Panc1 (cell line): ENCODE results near the gene CKLF. TPM values are rescaled to one million over a fixed set of nuclear protein-coding genes. Genes with fewer than 3 reads are reported as not detected.

ENCODE experiments used
- ATAC-seq: fragments of 200-7000 bp; cut with Tn5 transposase; 2 replicates; pipeline ENCODE4 v1.9.1; 2020; ENCODE audit warnings: mild to moderate bottlenecking, moderate library complexity
- BruUV-seq: library from RNA; stranded (reverse); fragments of 400-500 nt; replicated peaks from 2 replicates; lab custom pipeline; 2021; lab: Mats Ljungman, UMichigan
- CTCF ChIA-PET: fragments of 300-600 bp; sonication (Branson Sonifier 250); formaldehyde crosslinking; loops from one replicate; lab custom pipeline; 2022; ENCODE audit warnings: antibody characterized with exemption; lab: Charles Lee
- POLR2A ChIA-PET: fragments of 300-600 bp; sonication (Branson Sonifier 250); formaldehyde crosslinking; loops from one replicate; lab custom pipeline; 2022; ENCODE audit warnings: antibody characterized with exemption; lab: Charles Lee
- DNase-seq: peaks from one replicate; pipeline ENCODE4 v3.0.0-alpha.2; 2010; ENCODE audit warnings: low read depth, low spot score
- H3K27ac ChIP-seq: 2 replicates; pipeline ENCODE4 v1.5.1; 2011; ENCODE audit warnings: mild to moderate bottlenecking, low read length, inconsistent platforms
- H3K27me3 ChIP-seq: fragments of 200-500 bp; sonication (Bioruptor generic); 2 replicates; pipeline ENCODE4 v1.6.0; 2014; ENCODE audit warnings: low read length, inconsistent platforms; ENCODE audit not compliant: control insufficient read depth, insufficient read depth
- H3K36me3 ChIP-seq: fragments of 200-500 bp; sonication (Bioruptor generic); 2 replicates; pipeline ENCODE4 v1.5.1; 2014; ENCODE audit warnings: inconsistent platforms, mild to moderate bottlenecking, low read length, moderate library complexity; ENCODE audit not compliant: control insufficient read depth, insufficient read depth
- H3K4me1 ChIP-seq: 2 replicates; pipeline ENCODE4 v1.5.1; 2011; ENCODE audit warnings: inconsistent platforms, mild to moderate bottlenecking, low read length, moderate library complexity; ENCODE audit not compliant: control insufficient read depth, insufficient read depth
- H3K4me3 ChIP-seq, 2 experiments: 2 replicates each; pipeline ENCODE4 v1.5.1; 2011 to 2012; ENCODE audit warnings: low read depth in 2 of 2, low read length in 2 of 2, mild to moderate bottlenecking in 2 of 2, inconsistent platforms in 1 of 2, moderate library complexity in 1 of 2
- H3K9me3 ChIP-seq: fragments of 200-500 bp; sonication (Bioruptor generic); 2 replicates; pipeline ENCODE4 v1.5.1; 2014; ENCODE audit warnings: low read depth, mild to moderate bottlenecking, inconsistent platforms, low read length, moderate library complexity; ENCODE audit not compliant: control insufficient read depth, insufficient read depth
- POLR2AphosphoS5 ChIP-seq: IDR thresholded peaks from 2 replicates; pipeline ENCODE4 v1.6.1; 2012; ENCODE audit warnings: mild to moderate bottlenecking, low read depth, low read length, moderate library complexity
- SIN3A ChIP-seq: IDR thresholded peaks from 2 replicates; pipeline ENCODE4 v1.6.1; 2012; ENCODE audit warnings: low read depth, mild to moderate bottlenecking, low read length, moderate library complexity, borderline replicate concordance; ENCODE audit not compliant: insufficient read depth
- TCF7L2 ChIP-seq: IDR thresholded peaks from 2 replicates; pipeline ENCODE4 v1.6.1; 2011; ENCODE audit warnings: mild to moderate bottlenecking, low read depth, low read length, inconsistent platforms
- in situ Hi-C: cut with HindIII; loops from 2 replicates; pipeline ENCODE4 v1.10.0; 2016; ENCODE audit warnings: low sequenced_read_pairs, low pct_unique_long_range_greater_than_20kb
- intact Hi-C: fragments of 100-400 bp; cut with micrococcal nuclease; formaldehyde crosslinking; loops from one replicate; pipeline ENCODE4 v1.10.0; 2022; ENCODE audit not compliant: unreplicated experiment
- total RNA-seq: library from RNA; stranded (reverse); gene quantifications from one replicate; pipeline ENCODE4 v1.2.1, GENCODE V29; 2021; ENCODE audit not compliant: unreplicated experiment
- TF ChIP-seq, protein P1 (sequence below): fragments of 450-650 bp; IDR thresholded peaks from 2 replicates; pipeline ENCODE4 v1.5.1; 2017; ENCODE audit warnings: mild to moderate bottlenecking
- TF ChIP-seq, protein P2 (sequence below), 2 experiments: IDR thresholded peaks; 2 replicates each; pipeline ENCODE4 v1.6.1; 2011 to 2012; ENCODE audit warnings: low read depth in 2 of 2, control low read depth in 1 of 2, low read length in 1 of 2, mild to moderate bottlenecking in 1 of 2, moderate library complexity in 1 of 2; ENCODE audit not compliant: insufficient read depth in 1 of 2

CKLF gene
- total RNA-seq, 1 experiment from 2014 or later = 88.1 TPM

DNA sequence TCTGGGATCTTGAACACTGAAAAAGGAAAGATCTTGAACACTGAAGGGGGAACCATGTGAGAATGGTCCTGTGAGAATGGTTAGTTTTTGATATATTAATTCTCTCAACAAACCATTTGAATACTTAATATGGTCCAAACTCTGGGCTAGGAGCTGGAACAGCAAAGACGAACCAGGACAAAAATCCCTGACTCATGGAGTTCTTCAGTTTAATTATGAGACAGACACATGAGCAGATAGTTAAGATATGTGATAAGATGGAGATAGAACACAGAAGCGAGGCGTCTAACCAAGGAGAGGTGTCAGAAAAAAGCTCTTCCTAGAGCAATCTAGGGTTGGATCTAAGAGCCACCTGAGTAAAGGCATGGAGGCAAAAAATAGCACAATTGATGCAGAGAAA lies 1.6 kb downstream of the CKLF start:
- no peak for TF ChIP-seq POLR2AphosphoS5
- TF ChIP-seq SIN3A = no peak
- no peak for TF ChIP-seq TCF7L2
- TF ChIP-seq, protein P1, sequence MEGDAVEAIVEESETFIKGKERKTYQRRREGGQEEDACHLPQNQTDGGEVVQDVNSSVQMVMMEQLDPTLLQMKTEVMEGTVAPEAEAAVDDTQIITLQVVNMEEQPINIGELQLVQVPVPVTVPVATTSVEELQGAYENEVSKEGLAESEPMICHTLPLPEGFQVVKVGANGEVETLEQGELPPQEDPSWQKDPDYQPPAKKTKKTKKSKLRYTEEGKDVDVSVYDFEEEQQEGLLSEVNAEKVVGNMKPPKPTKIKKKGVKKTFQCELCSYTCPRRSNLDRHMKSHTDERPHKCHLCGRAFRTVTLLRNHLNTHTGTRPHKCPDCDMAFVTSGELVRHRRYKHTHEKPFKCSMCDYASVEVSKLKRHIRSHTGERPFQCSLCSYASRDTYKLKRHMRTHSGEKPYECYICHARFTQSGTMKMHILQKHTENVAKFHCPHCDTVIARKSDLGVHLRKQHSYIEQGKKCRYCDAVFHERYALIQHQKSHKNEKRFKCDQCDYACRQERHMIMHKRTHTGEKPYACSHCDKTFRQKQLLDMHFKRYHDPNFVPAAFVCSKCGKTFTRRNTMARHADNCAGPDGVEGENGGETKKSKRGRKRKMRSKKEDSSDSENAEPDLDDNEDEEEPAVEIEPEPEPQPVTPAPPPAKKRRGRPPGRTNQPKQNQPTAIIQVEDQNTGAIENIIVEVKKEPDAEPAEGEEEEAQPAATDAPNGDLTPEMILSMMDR = no peak
- TF ChIP-seq, protein P2, sequence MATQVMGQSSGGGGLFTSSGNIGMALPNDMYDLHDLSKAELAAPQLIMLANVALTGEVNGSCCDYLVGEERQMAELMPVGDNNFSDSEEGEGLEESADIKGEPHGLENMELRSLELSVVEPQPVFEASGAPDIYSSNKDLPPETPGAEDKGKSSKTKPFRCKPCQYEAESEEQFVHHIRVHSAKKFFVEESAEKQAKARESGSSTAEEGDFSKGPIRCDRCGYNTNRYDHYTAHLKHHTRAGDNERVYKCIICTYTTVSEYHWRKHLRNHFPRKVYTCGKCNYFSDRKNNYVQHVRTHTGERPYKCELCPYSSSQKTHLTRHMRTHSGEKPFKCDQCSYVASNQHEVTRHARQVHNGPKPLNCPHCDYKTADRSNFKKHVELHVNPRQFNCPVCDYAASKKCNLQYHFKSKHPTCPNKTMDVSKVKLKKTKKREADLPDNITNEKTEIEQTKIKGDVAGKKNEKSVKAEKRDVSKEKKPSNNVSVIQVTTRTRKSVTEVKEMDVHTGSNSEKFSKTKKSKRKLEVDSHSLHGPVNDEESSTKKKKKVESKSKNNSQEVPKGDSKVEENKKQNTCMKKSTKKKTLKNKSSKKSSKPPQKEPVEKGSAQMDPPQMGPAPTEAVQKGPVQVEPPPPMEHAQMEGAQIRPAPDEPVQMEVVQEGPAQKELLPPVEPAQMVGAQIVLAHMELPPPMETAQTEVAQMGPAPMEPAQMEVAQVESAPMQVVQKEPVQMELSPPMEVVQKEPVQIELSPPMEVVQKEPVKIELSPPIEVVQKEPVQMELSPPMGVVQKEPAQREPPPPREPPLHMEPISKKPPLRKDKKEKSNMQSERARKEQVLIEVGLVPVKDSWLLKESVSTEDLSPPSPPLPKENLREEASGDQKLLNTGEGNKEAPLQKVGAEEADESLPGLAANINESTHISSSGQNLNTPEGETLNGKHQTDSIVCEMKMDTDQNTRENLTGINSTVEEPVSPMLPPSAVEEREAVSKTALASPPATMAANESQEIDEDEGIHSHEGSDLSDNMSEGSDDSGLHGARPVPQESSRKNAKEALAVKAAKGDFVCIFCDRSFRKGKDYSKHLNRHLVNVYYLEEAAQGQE (IDR thresholded peaks at IDR 0.05; ENCODE audit: insufficient read depth in 1 of 2, low read depth in 2 of 2, low read length in 1 of 2) = no peak
- DNase-seq (no peak), ATAC-seq (no peak)
- in situ Hi-C loops (no loop called here), intact Hi-C loops (no loop called here)
- Histone ChIP-seq H3K4me3 (peak overlapping the region; percentile 75 to 86; a peak in 3 of 4 replicates), H3K27ac (peak overlapping the region; percentile 96; the same call in 1 of the 2 replicates), H3K27me3 (no peaks in the 10 kb centered on the region), H3K36me3 (peaks cover 6% of the 10 kb centered on the region), H3K9me3 (no peaks in the 10 kb centered on the region), H3K4me1 (peaks cover 34% of the 10 kb centered on the region)
- no TSS peak for BruUV-seq
- ChIA-PET POLR2A (no interaction called here), CTCF (no interaction called here)

DNA sequence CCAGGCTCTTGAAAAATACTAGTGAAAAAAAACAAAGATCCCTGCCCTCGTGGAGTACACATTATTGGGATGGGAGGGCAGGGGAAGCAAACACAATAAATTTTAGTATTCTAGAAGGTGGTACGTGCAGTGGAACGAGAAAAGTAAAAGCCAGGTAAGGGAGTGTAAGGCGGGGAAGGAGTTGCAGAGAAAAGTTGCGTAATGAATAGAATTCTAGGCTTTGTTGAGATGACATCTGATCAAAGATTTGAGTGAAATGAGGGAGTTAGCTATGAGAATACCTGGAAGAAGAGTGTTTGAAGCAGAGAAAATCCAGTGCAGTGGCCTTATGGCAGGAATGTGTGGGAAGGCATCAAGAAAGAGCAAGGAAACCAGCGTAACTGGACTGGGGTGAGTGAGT lies 2.1 kb downstream of the CKLF start:
- peaks cover 31% of the 10 kb centered on the region for H3K4me1 ChIP-seq
- POLR2A ChIA-PET = no interaction called here
- TF ChIP-seq, protein P2 (IDR thresholded peaks at IDR 0.05; ENCODE audit: insufficient read depth in 1 of 2, low read depth in 2 of 2, low read length in 1 of 2) = no peak
- TF ChIP-seq, protein P1 = no peak
- no peak for TF ChIP-seq SIN3A
- TF ChIP-seq POLR2AphosphoS5 = no peak
- no peak for TF ChIP-seq TCF7L2
- DNase-seq (no peak), ATAC-seq (no peak)
- in situ Hi-C loops (no loop called here), intact Hi-C loops (no loop called here)
- no peaks in the 10 kb centered on the region for H3K27me3 ChIP-seq
- no peak overlapping the region for H3K27ac ChIP-seq
- no TSS peak for BruUV-seq
- CTCF ChIA-PET = no interaction called here
- no peaks in the 10 kb centered on the region for H3K9me3 ChIP-seq
- no peak overlapping the region for H3K4me3 ChIP-seq
- peaks cover 6% of the 10 kb centered on the region for H3K36me3 ChIP-seq
